ENCODE data around the gene KAZN. TPM values are rescaled to one million over a fixed set of nuclear protein-coding genes. Genes with fewer than 3 reads are reported as not detected.

KAZN gene
- total and polyA plus RNA-seq, 2 of the 8 experiments (the other 6 are each of a cell fraction or from before 2014, with no cell fraction given): 3.7 to 11.8 TPM

DNA sequence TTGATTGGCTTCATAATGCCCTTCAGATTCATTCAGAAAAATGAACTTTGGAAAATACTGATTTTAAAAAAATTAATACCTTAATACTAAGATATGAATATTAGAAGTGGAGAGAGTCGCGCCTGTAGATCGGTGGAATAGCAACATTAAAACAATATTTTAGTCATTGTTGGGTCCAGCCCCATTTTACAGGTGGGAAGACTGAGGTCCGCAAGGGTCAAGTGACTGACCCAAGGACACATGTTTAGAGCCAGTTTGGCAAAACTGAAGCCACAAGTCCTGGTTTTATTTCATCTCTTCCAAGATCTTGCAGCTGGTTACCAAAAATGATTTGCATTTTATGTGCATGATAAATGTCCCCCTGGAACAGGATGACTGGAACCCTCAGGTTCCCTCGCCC is 441.4 kb downstream of the KAZN start:
- Histone ChIP-seq H4K91ac (replicated peaks; ENCODE audit: insufficient read length, low read length) (no peak overlapping the region), H3K4me3 (ENCODE audit: extremely low read depth in 1 of 4, insufficient read depth in 2 of 4, low read depth in 3 of 4, low read length in 4 of 4) (no peak overlapping the region), H3K79me2 (ENCODE audit: control insufficient read depth in 1 of 2, insufficient read depth in 2 of 2, low read length in 2 of 2) (no peaks in the 10 kb centered on the region), H3K9me3 (ENCODE audit: insufficient read depth in 2 of 2, low read depth in 1 of 2, low read length in 1 of 2) (no peaks in the 10 kb centered on the region), H2AK5ac (ENCODE audit: low read depth, low read length) (no peak overlapping the region), H3K23ac (ENCODE audit: insufficient read length) (no peak overlapping the region), H4K8ac (ENCODE audit: extremely low read depth, insufficient read depth, low read length) (no peak overlapping the region), H3K4ac (replicated peaks; ENCODE audit: insufficient read length, low read depth, low read length) (no peak overlapping the region), H3K23me2 (ENCODE audit: low read depth, low read length) (no peaks in the 10 kb centered on the region), H4K20me1 (replicated peaks in 1 of 2; ENCODE audit: control insufficient read depth in 1 of 2, insufficient read depth in 2 of 2, low read length in 2 of 2) (no peaks in the 10 kb centered on the region), H3K18ac (ENCODE audit: extremely low read depth, low read length) (no peak overlapping the region), H3K4me1 (replicated peaks in 1 of 4; ENCODE audit: control insufficient read depth in 3 of 4, insufficient read depth in 4 of 4, low read length in 3 of 4) (no peaks in the 10 kb centered on the region), H2BK12ac (ENCODE audit: low read depth, low read length) (no peak overlapping the region), H2BK120ac (replicated peaks; ENCODE audit: low read depth, low read length) (no peak overlapping the region), H2BK5ac (ENCODE audit: low read depth, low read length) (no peak overlapping the region), H3K27me3 (replicated peaks in 1 of 4; ENCODE audit: control insufficient read depth in 3 of 4, extremely low read depth in 1 of 4, insufficient read depth in 3 of 4, low read length in 3 of 4) (no peaks in the 10 kb centered on the region), H3K9ac (replicated peaks in 1 of 4; ENCODE audit: extremely low read depth in 1 of 4, low read depth in 3 of 4, low read length in 3 of 4) (no peak overlapping the region), H3K36me3 (ENCODE audit: control insufficient read depth in 2 of 4, insufficient read depth in 4 of 4, low read length in 3 of 4) (no peaks in the 10 kb centered on the region), H3K79me1 (ENCODE audit: low read depth, low read length) (no peaks in the 10 kb centered on the region), H3K27ac (ENCODE audit: low read depth, low read length) (no peak overlapping the region), H3K56ac (replicated peaks; ENCODE audit: insufficient read length, low read depth, low read length) (no peak overlapping the region), H2BK15ac (ENCODE audit: low read length) (no peak overlapping the region), H2BK20ac (ENCODE audit: low read length) (no peak overlapping the region), H3K14ac (ENCODE audit: insufficient read length) (no peak overlapping the region), H2AFZ (ENCODE audit: low read length) (no peak overlapping the region), H3K4me2 (ENCODE audit: insufficient read depth in 1 of 2, low read depth in 2 of 2, low read length in 2 of 2) (no peak overlapping the region), H4K5ac (ENCODE audit: insufficient read length, low read depth, low read length) (no peak overlapping the region)
- TF ChIP-seq CREB1 (IDR thresholded peaks at IDR 0.05): no peak
- TF ChIP-seq RFX5 (IDR thresholded peaks at IDR 0.05; ENCODE audit: borderline replicate concordance, low read depth, low read length): no peak
- TF ChIP-seq FOSL1 (IDR thresholded peaks at IDR 0.05; ENCODE audit: insufficient read depth, low read depth, low read length): no peak
- TF ChIP-seq TAF7 (optimal IDR thresholded peaks at IDR 0.05; ENCODE audit: borderline replicate concordance, low read depth, low read length): no peak
- no peak for TF ChIP-seq CBX8 (IDR thresholded peaks at IDR 0.05; ENCODE audit: borderline replicate concordance, low read depth, low read length)
- TF ChIP-seq TCF12 (IDR thresholded peaks at IDR 0.05; ENCODE audit: low read depth, low read length): no peak
- no peak for TF ChIP-seq ATF3 (IDR thresholded peaks at IDR 0.05; ENCODE audit: insufficient read depth, low read depth, low read length)
- TF ChIP-seq CEBPB (IDR thresholded peaks at IDR 0.05; ENCODE audit: low read depth, low read length): no peak
- no peak for TF ChIP-seq JUND (IDR thresholded peaks at IDR 0.05; ENCODE audit: low read length)
- TF ChIP-seq POLR2A (IDR thresholded peaks at IDR 0.05; ENCODE audit: control extremely low read depth in 1 of 2, low read depth in 2 of 2, low read length in 2 of 2): no peak
- no peak for TF ChIP-seq CBX5 (IDR thresholded peaks at IDR 0.05; ENCODE audit: low read depth, low read length)
- no peak for TF ChIP-seq RXRA (IDR thresholded peaks at IDR 0.05; ENCODE audit: insufficient read depth, low read depth, low read length)
- no peak for TF ChIP-seq SP1 (IDR thresholded peaks at IDR 0.05; ENCODE audit: low read depth, low read length)
- no peak for TF ChIP-seq SIX5 (IDR thresholded peaks at IDR 0.05; ENCODE audit: low read depth, low read length)
- no peak for TF ChIP-seq SRF (IDR thresholded peaks at IDR 0.05; ENCODE audit: low read depth, low read length)
- WGBS, 2 experiments (ENCODE audit: extremely low coverage in 1 of 2, insufficient coverage in 1 of 2, insufficient read length in 1 of 2, insufficient replicate concordance in 2 of 2, low coverage in 1 of 2, low lambda C conversion rate in 2 of 2, missing lambda C conversion rate in 1 of 2): 94% methylated on average over 5 of the region's 5 CpGs; no CpG with 5 or more reads in 1 of the 2 experiments
- DNase-seq (ENCODE audit: low read depth in 1 of 2, low spot score in 2 of 2) (no peak), FAIRE-seq (no peak)
- CTCF ChIA-PET (ENCODE audit: partially characterized antibody): interaction anchor here (2.3 kb wide), 1 partner anchor 60 kb away, joined by 7 read pairs; no protein-coding TSS in a partner anchor
- POLR2A ChIA-PET (ENCODE audit: partially characterized antibody): no interaction called here
